Measurements from ENCODE around the gene PRKAB2. TPM values are rescaled to one million over a fixed set of nuclear protein-coding genes. Genes with fewer than 3 reads are reported as not detected.

The PRKAB2 gene
- total RNA-seq, 1 donor from 2014 or later, result 49.0 TPM

- Histone ChIP-seq H2AFZ (ENCODE audit: low read depth, low read length) (no peak overlapping the region), H3K4me1 (ENCODE audit: insufficient read depth, low read length) (no peaks in the 10 kb centered on the region), H3K36me3 (ENCODE audit: insufficient read depth, low read length) (no peaks in the 10 kb centered on the region), H3K4me3 (ENCODE audit: insufficient read depth, low read depth, low read length) (no peak overlapping the region), H3K27ac (ENCODE audit: low read depth, low read length) (no peak overlapping the region), H3K4me2 (ENCODE audit: low read length) (no peak overlapping the region), H3K9ac (ENCODE audit: low read length) (no peak overlapping the region), H3K79me2 (ENCODE audit: insufficient read depth, low read length) (no peaks in the 10 kb centered on the region), H3K9me3 (ENCODE audit: insufficient read depth, low read depth, low read length) (no peaks in the 10 kb centered on the region), H3K27me3 (ENCODE audit: insufficient read depth, low read length) (no peaks in the 10 kb centered on the region), H4K20me1 (ENCODE audit: insufficient read depth, low read length) (no peaks in the 10 kb centered on the region)
- Mint-ChIP-seq H3K27me3 (ENCODE audit: low read depth, unreplicated experiment) (no peaks in the 10 kb centered on the region), H3K4me1 (ENCODE audit: low read depth, unreplicated experiment) (no peaks in the 10 kb centered on the region), H3K4me3 (ENCODE audit: unreplicated experiment) (no peak overlapping the region), H3K9me3 (ENCODE audit: unreplicated experiment) (no peaks in the 10 kb centered on the region), H3K36me3 (ENCODE audit: low read depth, unreplicated experiment) (peaks cover 3% of the 10 kb centered on the region), H3K27ac (ENCODE audit: unreplicated experiment) (no peak overlapping the region)
- DNase-seq (ENCODE audit: low read depth) (no peak), FAIRE-seq (no peak)
- no peak for TF ChIP-seq EZH2 (IDR thresholded peaks at IDR 0.05; ENCODE audit: insufficient read depth, low read length)
- no peak for TF ChIP-seq CTCF (IDR thresholded peaks at IDR 0.05; ENCODE audit: insufficient read depth, low read depth, low read length)
Measured at GRCh38 chr1:147189514-147189913, 17.2 kb upstream of the PRKAB2 start.

- Histone ChIP-seq H4K20me1 (ENCODE audit: insufficient read depth, low read length) (no peaks in the 10 kb centered on the region), H3K9me3 (ENCODE audit: insufficient read depth, low read depth, low read length) (no peaks in the 10 kb centered on the region), H2AFZ (ENCODE audit: low read depth, low read length) (no peak overlapping the region), H3K79me2 (ENCODE audit: insufficient read depth, low read length) (no peaks in the 10 kb centered on the region), H3K4me2 (ENCODE audit: low read length) (no peak overlapping the region), H3K27ac (ENCODE audit: low read depth, low read length) (no peak overlapping the region), H3K27me3 (ENCODE audit: insufficient read depth, low read length) (no peaks in the 10 kb centered on the region), H3K9ac (ENCODE audit: low read length) (no peak overlapping the region), H3K4me1 (ENCODE audit: insufficient read depth, low read length) (no peaks in the 10 kb centered on the region), H3K36me3 (ENCODE audit: insufficient read depth, low read length) (no peaks in the 10 kb centered on the region), H3K4me3 (ENCODE audit: insufficient read depth, low read depth, low read length) (no peak overlapping the region)
- no peak for FAIRE-seq
- Mint-ChIP-seq H3K36me3 (ENCODE audit: low read depth, unreplicated experiment) (no peaks in the 10 kb centered on the region), H3K27ac (ENCODE audit: unreplicated experiment) (no peak overlapping the region), H3K4me3 (ENCODE audit: unreplicated experiment) (no peak overlapping the region), H3K27me3 (ENCODE audit: low read depth, unreplicated experiment) (no peaks in the 10 kb centered on the region), H3K9me3 (ENCODE audit: unreplicated experiment) (peaks cover 3% of the 10 kb centered on the region), H3K4me1 (ENCODE audit: low read depth, unreplicated experiment) (no peaks in the 10 kb centered on the region)
- TF ChIP-seq CTCF (IDR thresholded peaks at IDR 0.05; ENCODE audit: insufficient read depth, low read depth, low read length) (no peak), EZH2 (IDR thresholded peaks at IDR 0.05; ENCODE audit: insufficient read depth, low read length) (no peak)
- no peak for DNase-seq (ENCODE audit: low read depth)
Measured at GRCh38 chr1:147185432-147185831, 13.2 kb upstream of the PRKAB2 start.

GRCh38 chr1:147177611-147178380 lies 5.5 kb upstream of the PRKAB2 start:
- Histone ChIP-seq H3K79me2 (ENCODE audit: insufficient read depth, low read length) (peaks cover 7% of the 10 kb centered on the region), H2AFZ (ENCODE audit: low read depth, low read length) (peak overlapping the region; percentile 77), H3K9ac (ENCODE audit: low read length) (peak overlapping the region; percentile 55), H3K27me3 (ENCODE audit: insufficient read depth, low read length) (no peaks in the 10 kb centered on the region), H3K9me3 (ENCODE audit: insufficient read depth, low read depth, low read length) (no peaks in the 10 kb centered on the region), H3K36me3 (ENCODE audit: insufficient read depth, low read length) (no peaks in the 10 kb centered on the region), H3K4me2 (ENCODE audit: low read length) (peak overlapping the region; percentile 80), H4K20me1 (ENCODE audit: insufficient read depth, low read length) (no peaks in the 10 kb centered on the region), H3K4me3 (ENCODE audit: insufficient read depth, low read depth, low read length) (peak overlapping the region; percentile 46), H3K4me1 (ENCODE audit: insufficient read depth, low read length) (peaks cover 11% of the 10 kb centered on the region), H3K27ac (ENCODE audit: low read depth, low read length) (no peak overlapping the region)
- Mint-ChIP-seq H3K9me3 (ENCODE audit: unreplicated experiment) (peaks cover 5% of the 10 kb centered on the region), H3K4me1 (ENCODE audit: low read depth, unreplicated experiment) (peaks cover 4% of the 10 kb centered on the region), H3K27ac (ENCODE audit: unreplicated experiment) (no peak overlapping the region), H3K36me3 (ENCODE audit: low read depth, unreplicated experiment) (peaks cover 1% of the 10 kb centered on the region), H3K27me3 (ENCODE audit: low read depth, unreplicated experiment) (no peaks in the 10 kb centered on the region), H3K4me3 (ENCODE audit: unreplicated experiment) (no peak overlapping the region)
- DNase-seq (ENCODE audit: low read depth) (peak; percentile 48), FAIRE-seq (peak; percentile 47)
- no peak for TF ChIP-seq EZH2 (IDR thresholded peaks at IDR 0.05; ENCODE audit: insufficient read depth, low read length)
- no peak for TF ChIP-seq CTCF (IDR thresholded peaks at IDR 0.05; ENCODE audit: insufficient read depth, low read depth, low read length)

Data from astrocyte (in vitro differentiated cells and primary cell).